ENCODE results near the gene IGHMBP2.

Gene IGHMBP2

GRCh38 chr11:68913188-68913587 is 9.5 kb downstream of the IGHMBP2 start:
- Histone ChIP-seq H3K36me3 (ENCODE audit: control insufficient read depth, low read depth, low read length) (peaks cover 50% of the 10 kb centered on the region), H3K9ac (ENCODE audit: low read length) (no peak overlapping the region), H3K27me3 (ENCODE audit: control insufficient read depth, insufficient read depth, low read length) (no peaks in the 10 kb centered on the region), H3K4me1 (ENCODE audit: control insufficient read depth, low read depth, low read length) (no peaks in the 10 kb centered on the region), H3K9me3 (ENCODE audit: control insufficient read depth, low read depth, low read length) (no peaks in the 10 kb centered on the region), H3K27ac (ENCODE audit: low read length) (no peak overlapping the region), H3K4me3 (ENCODE audit: low read length) (no peak overlapping the region)

- no peaks in the 10 kb centered on the region for H3K9me3 ChIP-seq (ENCODE audit: control insufficient read depth, low read depth, low read length)
- no peak overlapping the region for H3K4me3 ChIP-seq (ENCODE audit: low read length)
- H3K27ac ChIP-seq (ENCODE audit: low read length): no peak overlapping the region
- H3K27me3 ChIP-seq (ENCODE audit: control insufficient read depth, insufficient read depth, low read length): no peaks in the 10 kb centered on the region
- H3K4me1 ChIP-seq (ENCODE audit: control insufficient read depth, low read depth, low read length): no peaks in the 10 kb centered on the region
- peaks cover 52% of the 10 kb centered on the region for H3K36me3 ChIP-seq (ENCODE audit: control insufficient read depth, low read depth, low read length)
- no peak overlapping the region for H3K9ac ChIP-seq (ENCODE audit: low read length)
These were observed 11.1 kb downstream of the IGHMBP2 start for GRCh38 chr11:68914761-68915160.

GRCh38 chr11:68916439-68916838 is 12.7 kb downstream of the IGHMBP2 start:
- Histone ChIP-seq H3K9ac (ENCODE audit: low read length) (no peak overlapping the region), H3K9me3 (ENCODE audit: control insufficient read depth, low read depth, low read length) (no peaks in the 10 kb centered on the region), H3K36me3 (ENCODE audit: control insufficient read depth, low read depth, low read length) (peaks cover 48% of the 10 kb centered on the region), H3K27ac (ENCODE audit: low read length) (no peak overlapping the region), H3K4me3 (ENCODE audit: low read length) (no peak overlapping the region), H3K4me1 (ENCODE audit: control insufficient read depth, low read depth, low read length) (no peaks in the 10 kb centered on the region), H3K27me3 (ENCODE audit: control insufficient read depth, insufficient read depth, low read length) (no peaks in the 10 kb centered on the region)

GRCh38 chr11:68923614-68924013 is 19.9 kb downstream of the IGHMBP2 start:
- Histone ChIP-seq H3K36me3 (ENCODE audit: control insufficient read depth, low read depth, low read length) (peaks cover 36% of the 10 kb centered on the region), H3K4me1 (ENCODE audit: control insufficient read depth, low read depth, low read length) (no peaks in the 10 kb centered on the region), H3K9ac (ENCODE audit: low read length) (no peak overlapping the region), H3K9me3 (ENCODE audit: control insufficient read depth, low read depth, low read length) (peaks cover 5% of the 10 kb centered on the region), H3K27me3 (ENCODE audit: control insufficient read depth, insufficient read depth, low read length) (no peaks in the 10 kb centered on the region), H3K4me3 (ENCODE audit: low read length) (no peak overlapping the region), H3K27ac (ENCODE audit: low read length) (no peak overlapping the region)

- H3K9ac ChIP-seq (ENCODE audit: low read length): no peak overlapping the region
- H3K4me1 ChIP-seq (ENCODE audit: control insufficient read depth, low read depth, low read length): no peaks in the 10 kb centered on the region
- peaks cover 5% of the 10 kb centered on the region for H3K9me3 ChIP-seq (ENCODE audit: control insufficient read depth, low read depth, low read length)
- peaks cover 37% of the 10 kb centered on the region for H3K36me3 ChIP-seq (ENCODE audit: control insufficient read depth, low read depth, low read length)
- H3K27ac ChIP-seq (ENCODE audit: low read length): no peak overlapping the region
- H3K27me3 ChIP-seq (ENCODE audit: control insufficient read depth, insufficient read depth, low read length): no peaks in the 10 kb centered on the region
- H3K4me3 ChIP-seq (ENCODE audit: low read length): no peak overlapping the region
These were observed 20.6 kb downstream of the IGHMBP2 start for GRCh38 chr11:68924073-68924925.

- Histone ChIP-seq H3K9me3 (ENCODE audit: control insufficient read depth, low read depth, low read length) (peaks cover 5% of the 10 kb centered on the region), H3K4me1 (ENCODE audit: control insufficient read depth, low read depth, low read length) (no peaks in the 10 kb centered on the region), H3K36me3 (ENCODE audit: control insufficient read depth, low read depth, low read length) (peaks cover 34% of the 10 kb centered on the region), H3K27ac (ENCODE audit: low read length) (no peak overlapping the region), H3K27me3 (ENCODE audit: control insufficient read depth, insufficient read depth, low read length) (no peaks in the 10 kb centered on the region), H3K9ac (ENCODE audit: low read length) (no peak overlapping the region), H3K4me3 (ENCODE audit: low read length) (no peak overlapping the region)
These were observed 21.9 kb downstream of the IGHMBP2 start for GRCh38 chr11:68925611-68926010.

GRCh38 chr11:68927280-68928135 is 23.8 kb downstream of the IGHMBP2 start:
- no peak overlapping the region for H3K27ac ChIP-seq (ENCODE audit: low read length)
- H3K4me1 ChIP-seq (ENCODE audit: control insufficient read depth, low read depth, low read length): no peaks in the 10 kb centered on the region
- H3K27me3 ChIP-seq (ENCODE audit: control insufficient read depth, insufficient read depth, low read length): no peaks in the 10 kb centered on the region
- H3K9me3 ChIP-seq (ENCODE audit: control insufficient read depth, low read depth, low read length): peaks cover 5% of the 10 kb centered on the region
- H3K36me3 ChIP-seq (ENCODE audit: control insufficient read depth, low read depth, low read length): peaks cover 31% of the 10 kb centered on the region
- H3K4me3 ChIP-seq (ENCODE audit: low read length): no peak overlapping the region
- H3K9ac ChIP-seq (ENCODE audit: low read length): no peak overlapping the region

GRCh38 chr11:68928136-68928880 is 24.6 kb downstream of the IGHMBP2 start:
- Histone ChIP-seq H3K4me3 (ENCODE audit: low read length) (no peak overlapping the region), H3K9ac (ENCODE audit: low read length) (no peak overlapping the region), H3K27me3 (ENCODE audit: control insufficient read depth, insufficient read depth, low read length) (no peaks in the 10 kb centered on the region), H3K36me3 (ENCODE audit: control insufficient read depth, low read depth, low read length) (peaks cover 31% of the 10 kb centered on the region), H3K4me1 (ENCODE audit: control insufficient read depth, low read depth, low read length) (no peaks in the 10 kb centered on the region), H3K27ac (ENCODE audit: low read length) (no peak overlapping the region), H3K9me3 (ENCODE audit: control insufficient read depth, low read depth, low read length) (peaks cover 5% of the 10 kb centered on the region)

GRCh38 chr11:68929135-68929534 is 25.4 kb downstream of the IGHMBP2 start:
- Histone ChIP-seq H3K4me1 (ENCODE audit: control insufficient read depth, low read depth, low read length) (no peaks in the 10 kb centered on the region), H3K4me3 (ENCODE audit: low read length) (no peak overlapping the region), H3K9me3 (ENCODE audit: control insufficient read depth, low read depth, low read length) (peaks cover 5% of the 10 kb centered on the region), H3K9ac (ENCODE audit: low read length) (no peak overlapping the region), H3K36me3 (ENCODE audit: control insufficient read depth, low read depth, low read length) (peaks cover 28% of the 10 kb centered on the region), H3K27me3 (ENCODE audit: control insufficient read depth, insufficient read depth, low read length) (no peaks in the 10 kb centered on the region), H3K27ac (ENCODE audit: low read length) (no peak overlapping the region)

GRCh38 chr11:68929706-68930570 is 26.2 kb downstream of the IGHMBP2 start:
- peaks cover 23% of the 10 kb centered on the region for H3K36me3 ChIP-seq (ENCODE audit: control insufficient read depth, low read depth, low read length)
- no peak overlapping the region for H3K27ac ChIP-seq (ENCODE audit: low read length)
- H3K4me1 ChIP-seq (ENCODE audit: control insufficient read depth, low read depth, low read length): no peaks in the 10 kb centered on the region
- no peak overlapping the region for H3K9ac ChIP-seq (ENCODE audit: low read length)
- peaks cover 5% of the 10 kb centered on the region for H3K9me3 ChIP-seq (ENCODE audit: control insufficient read depth, low read depth, low read length)
- no peaks in the 10 kb centered on the region for H3K27me3 ChIP-seq (ENCODE audit: control insufficient read depth, insufficient read depth, low read length)
- no peak overlapping the region for H3K4me3 ChIP-seq (ENCODE audit: low read length)

Data from iPS-18a (cell line).